Glutamatergic neuron (in vitro differentiated cells): ENCODE measurements around the gene MINK1. TPM values are rescaled to one million over a fixed set of nuclear protein-coding genes. Genes with fewer than 3 reads are reported as not detected.

Source experiments
- DNase-seq: peaks from one replicate; pipeline ENCODE4 v3.0.0; 2022
- H3K27ac Mint-ChIP-seq: one replicate; pipeline ENCODE4 v1.8.0; 2020; ENCODE audit warnings: mild to moderate bottlenecking, mixed read lengths, inconsistent platforms; ENCODE audit not compliant: unreplicated experiment
- H3K27me3 Mint-ChIP-seq: one replicate; pipeline ENCODE4 v1.8.0; 2020; ENCODE audit warnings: mild to moderate bottlenecking, moderate library complexity, mixed read lengths, inconsistent platforms; ENCODE audit not compliant: unreplicated experiment
- H3K36me3 Mint-ChIP-seq: one replicate; pipeline ENCODE4 v1.8.0; 2020; ENCODE audit warnings: mild to moderate bottlenecking, mixed read lengths, inconsistent platforms; ENCODE audit not compliant: unreplicated experiment
- H3K4me1 Mint-ChIP-seq: one replicate; pipeline ENCODE4 v1.8.0; 2020; ENCODE audit warnings: mild to moderate bottlenecking, low read depth, mixed read lengths, inconsistent platforms; ENCODE audit not compliant: unreplicated experiment
- H3K4me3 Mint-ChIP-seq: one replicate; pipeline ENCODE4 v1.8.0; 2020; ENCODE audit warnings: mild to moderate bottlenecking, mixed read lengths, inconsistent platforms; ENCODE audit not compliant: unreplicated experiment
- H3K9me3 Mint-ChIP-seq: one replicate; pipeline ENCODE4 v1.8.0; 2020; ENCODE audit warnings: mild to moderate bottlenecking, moderate library complexity, mixed read lengths, inconsistent platforms; ENCODE audit not compliant: unreplicated experiment
- CTCF ChIP-seq: fragments of 200-600 bp; sonication (generic); IDR thresholded peaks from one replicate; pipeline ENCODE4 v1.5.0; 2021; ENCODE audit not compliant: partially characterized antibody, unreplicated experiment
- total RNA-seq: library from RNA; stranded (reverse); fragmentation: NEBNext Ultra II Directional; extraction: Animal tissue kit (Norgen Biotek cat#: 25700); gene quantifications from one replicate; pipeline ENCODE4 v1.2.1, GENCODE V29; 2021; ENCODE audit not compliant: unreplicated experiment

Gene MINK1
- total RNA-seq, 1 donor from 2014 or later = 130 TPM

GRCh38 chr17:4870855-4871254, 37.7 kb downstream of the MINK1 start:
- Mint-ChIP-seq H3K4me1 (peaks cover 5% of the 10 kb centered on the region), H3K36me3 (no peaks in the 10 kb centered on the region), H3K27me3 (peaks cover 3% of the 10 kb centered on the region), H3K9me3 (no peaks in the 10 kb centered on the region), H3K4me3 (no peak overlapping the region), H3K27ac (no peak overlapping the region)
- DNase-seq = no peak
- no peak for TF ChIP-seq CTCF

GRCh38 chr17:4872786-4873185, 39.6 kb downstream of the MINK1 start:
- no peak for DNase-seq
- no peak overlapping the region for H3K4me3 Mint-ChIP-seq
- peaks cover 3% of the 10 kb centered on the region for H3K27me3 Mint-ChIP-seq
- H3K4me1 Mint-ChIP-seq = peaks cover 12% of the 10 kb centered on the region
- no peaks in the 10 kb centered on the region for H3K36me3 Mint-ChIP-seq
- H3K27ac Mint-ChIP-seq = no peak overlapping the region
- TF ChIP-seq CTCF = no peak
- H3K9me3 Mint-ChIP-seq = peaks cover 2% of the 10 kb centered on the region

GRCh38 chr17:4877089-4877488, 43.9 kb downstream of the MINK1 start:
- no peak overlapping the region for H3K27ac Mint-ChIP-seq
- no peaks in the 10 kb centered on the region for H3K36me3 Mint-ChIP-seq
- H3K9me3 Mint-ChIP-seq = peaks cover 5% of the 10 kb centered on the region
- no peak for DNase-seq
- H3K27me3 Mint-ChIP-seq = peaks cover 12% of the 10 kb centered on the region
- H3K4me3 Mint-ChIP-seq = no peak overlapping the region
- TF ChIP-seq CTCF = no peak
- peaks cover 22% of the 10 kb centered on the region for H3K4me1 Mint-ChIP-seq

- Mint-ChIP-seq H3K27ac (no peak overlapping the region), H3K4me1 (peaks cover 18% of the 10 kb centered on the region), H3K9me3 (peaks cover 5% of the 10 kb centered on the region), H3K4me3 (no peak overlapping the region), H3K27me3 (peaks cover 13% of the 10 kb centered on the region), H3K36me3 (no peaks in the 10 kb centered on the region)
- no peak for DNase-seq
- TF ChIP-seq CTCF = no peak
Measured at GRCh38 chr17:4879601-4880000, 46.5 kb downstream of the MINK1 start.

GRCh38 chr17:4880857-4881256, 47.7 kb downstream of the MINK1 start:
- Mint-ChIP-seq H3K27me3 (peaks cover 11% of the 10 kb centered on the region), H3K4me3 (no peak overlapping the region), H3K36me3 (no peaks in the 10 kb centered on the region), H3K4me1 (peaks cover 18% of the 10 kb centered on the region), H3K9me3 (peaks cover 5% of the 10 kb centered on the region), H3K27ac (no peak overlapping the region)
- TF ChIP-seq CTCF = no peak
- DNase-seq = no peak
